Activated CD8-positive, alpha-beta T cell treated with anti-CD3 and anti-CD28 coated beads for 36 hours (primary cell): ENCODE results near the gene LDAF1. TPM values are rescaled to one million over a fixed set of nuclear protein-coding genes. Genes with fewer than 3 reads are reported as not detected.
A peak's percentile ranks its signal among the peaks of the same experiment; 100 is the strongest.

ENCODE experiments used
- ATAC-seq: fragments of 200-7000 bp; cut with Tn5 transposase; one replicate; pipeline ENCODE4 v1.10.0; 2021; ENCODE audit warnings: mild to moderate bottlenecking, moderate library complexity
- CTCF ChIA-PET: fragments of 350-600 bp; sonication (Branson Sonifier 250); formaldehyde crosslinking; loops from one replicate; lab custom pipeline; 2021; ENCODE audit warnings: antibody characterized with exemption; lab: Charles Lee
- POLR2A ChIA-PET: fragments of 350-600 bp; sonication (Branson Sonifier 250); formaldehyde crosslinking; loops from one replicate; lab custom pipeline; 2021; ENCODE audit warnings: antibody characterized with exemption; lab: Charles Lee
- DNase-seq: peaks from one replicate; pipeline ENCODE4 v3.0.0-alpha.2; 2020
- H3K27ac Mint-ChIP-seq: one replicate; pipeline ENCODE4 v1.8.0; 2021; ENCODE audit warnings: mild to moderate bottlenecking, mixed read lengths
- H3K27me3 Mint-ChIP-seq: one replicate; pipeline ENCODE4 v1.8.0; 2021; ENCODE audit warnings: mixed read lengths
- H3K36me3 Mint-ChIP-seq: one replicate; pipeline ENCODE4 v1.8.0; 2021; ENCODE audit warnings: low read depth, mixed read lengths
- H3K4me1 Mint-ChIP-seq: one replicate; pipeline ENCODE4 v1.8.0; 2021; ENCODE audit warnings: low read depth, mixed read lengths
- H3K4me3 Mint-ChIP-seq: one replicate; pipeline ENCODE4 v1.8.0; 2021; ENCODE audit warnings: mild to moderate bottlenecking, moderate library complexity, mixed read lengths
- H3K9me3 Mint-ChIP-seq: one replicate; pipeline ENCODE4 v1.8.0; 2021; ENCODE audit warnings: mixed read lengths
- CTCF ChIP-seq: fragments of 200-600 bp; IDR thresholded peaks from one replicate; pipeline ENCODE4 v1.8.0; 2022; ENCODE audit warnings: antibody characterized with exemption, mild to moderate bottlenecking
- intact Hi-C: fragments of 100-400 bp; cut with micrococcal nuclease; formaldehyde crosslinking; loops from one replicate; pipeline ENCODE4 v1.10.0; 2022
- total RNA-seq, 2 experiments: library from RNA; stranded (reverse); gene quantifications; one replicate each; pipeline ENCODE4 v1.2.3, GENCODE V29; 2021

LDAF1 gene
- total RNA-seq, 2 experiments from 2014 or later = 10.3 to 12.6 TPM

DNA sequence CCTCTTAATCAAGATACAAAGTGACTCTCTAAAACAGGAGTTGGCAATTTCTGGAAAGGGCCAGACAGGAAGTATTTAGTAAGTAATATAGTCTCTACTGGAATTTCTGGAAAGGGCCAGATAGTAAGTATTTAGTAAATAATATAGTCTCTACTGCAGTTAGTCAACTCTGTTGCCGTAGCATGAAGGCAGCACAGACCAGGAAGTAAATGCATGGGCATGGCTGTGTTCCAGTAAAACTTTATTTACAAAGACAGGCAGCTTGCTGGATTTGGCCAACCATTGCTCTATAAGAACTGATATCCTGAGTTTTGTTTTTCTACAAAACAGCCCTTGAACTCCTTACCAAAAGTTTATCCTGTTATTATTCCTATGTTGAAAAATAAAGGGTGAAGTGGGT is 16.9 kb downstream of the LDAF1 start:
- H3K9me3 Mint-ChIP-seq = no peaks in the 10 kb centered on the region
- H3K4me3 Mint-ChIP-seq = no peak overlapping the region
- peaks cover 41% of the 10 kb centered on the region for H3K36me3 Mint-ChIP-seq
- no peaks in the 10 kb centered on the region for H3K4me1 Mint-ChIP-seq
- H3K27me3 Mint-ChIP-seq = no peaks in the 10 kb centered on the region
- H3K27ac Mint-ChIP-seq = no peak overlapping the region
- ATAC-seq = no peak
- CTCF ChIA-PET = no interaction called here
- no peak for TF ChIP-seq CTCF
- POLR2A ChIA-PET = no interaction called here
- no peak for DNase-seq
- intact Hi-C loops = no loop called here

DNA sequence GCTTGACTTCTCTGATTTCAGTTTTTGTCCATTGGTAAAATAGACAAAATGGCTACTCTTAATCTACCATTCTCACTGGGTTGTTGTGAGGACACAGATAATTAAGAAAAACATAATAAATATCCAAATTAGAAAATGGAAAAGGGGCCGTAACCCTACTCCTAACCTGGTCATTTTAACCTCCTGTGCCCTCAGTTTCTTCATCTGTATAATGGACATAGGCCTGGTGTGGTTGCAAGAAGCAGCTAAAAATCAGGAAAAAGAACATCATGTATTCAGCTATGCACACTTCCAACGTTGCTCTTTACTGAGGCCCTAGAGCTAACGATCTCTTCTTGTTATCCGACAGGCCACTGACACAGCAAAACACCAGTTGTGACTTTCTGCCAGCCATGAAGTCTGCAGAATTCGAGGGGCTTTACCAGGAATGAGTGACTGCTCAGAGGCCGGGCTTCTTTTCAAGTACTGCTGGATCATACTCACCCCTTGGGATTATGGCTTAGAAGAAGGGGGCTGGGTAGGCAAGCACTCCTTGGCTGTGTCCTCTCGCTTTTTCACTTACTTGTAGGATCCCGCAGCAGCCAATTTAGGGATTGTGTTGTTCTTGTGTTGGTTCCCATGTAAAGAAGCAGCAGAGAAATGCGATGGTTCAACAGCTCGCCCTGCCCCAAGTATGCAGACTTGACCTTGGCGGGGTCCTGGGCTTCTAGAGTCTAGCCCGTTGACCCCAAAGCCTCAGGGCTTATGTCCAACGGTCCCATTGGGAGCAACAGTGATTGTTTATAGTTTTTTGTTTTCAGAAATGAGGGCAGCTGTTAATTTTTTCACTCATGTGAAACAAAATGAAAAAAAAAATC is 20.9 kb downstream of the LDAF1 start:
- Mint-ChIP-seq H3K27me3 (no peaks in the 10 kb centered on the region), H3K27ac (no peak overlapping the region), H3K9me3 (peaks cover 2% of the 10 kb centered on the region), H3K36me3 (peaks cover 49% of the 10 kb centered on the region), H3K4me1 (peaks cover under 1% of the 10 kb centered on the region), H3K4me3 (no peak overlapping the region)
- intact Hi-C loops = no loop called here
- CTCF ChIA-PET = interaction anchor here (3.0 kb wide), 1 partner anchor 10 kb away, joined by 13 read pairs; no protein-coding TSS in a partner anchor
- POLR2A ChIA-PET = no interaction called here
- no peak for TF ChIP-seq CTCF
- DNase-seq (no peak), ATAC-seq (no peak)

DNA sequence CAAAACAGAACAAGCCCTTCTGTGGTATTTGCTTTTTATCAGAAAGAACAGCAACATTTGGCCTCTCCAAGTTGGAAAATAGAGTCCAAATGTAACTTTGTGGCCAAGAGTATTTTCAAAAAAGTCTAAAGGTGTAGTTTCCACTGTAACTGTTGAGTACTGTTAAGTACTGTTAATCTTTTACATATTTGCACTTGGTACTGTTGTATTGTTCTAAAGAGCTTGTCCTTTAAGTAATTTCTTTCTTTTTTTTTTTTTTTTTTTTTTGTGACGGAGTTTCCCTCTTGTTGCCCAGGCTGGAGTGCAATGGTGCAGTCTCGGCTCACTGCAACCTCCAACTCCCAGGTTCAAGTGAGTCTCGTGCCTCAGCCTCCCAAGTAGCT is 21.5 kb downstream of the LDAF1 start:
- Mint-ChIP-seq H3K27me3 (no peaks in the 10 kb centered on the region), H3K27ac (no peak overlapping the region), H3K4me3 (no peak overlapping the region), H3K36me3 (peaks cover 48% of the 10 kb centered on the region), H3K4me1 (peaks cover 7% of the 10 kb centered on the region), H3K9me3 (peaks cover 8% of the 10 kb centered on the region)
- TF ChIP-seq CTCF = no peak
- CTCF ChIA-PET = no interaction called here
- POLR2A ChIA-PET = no interaction called here
- no peak for DNase-seq
- ATAC-seq = no peak
- intact Hi-C loops = loop anchor here (10.0 kb wide), 2 partner anchors 125 to 385 kb away; no protein-coding TSS in a partner anchor

- H3K36me3 Mint-ChIP-seq = peaks cover 34% of the 10 kb centered on the region
- POLR2A ChIA-PET = no interaction called here
- peaks cover 13% of the 10 kb centered on the region for H3K9me3 Mint-ChIP-seq
- no peak for TF ChIP-seq CTCF
- CTCF ChIA-PET = no interaction called here
- H3K4me1 Mint-ChIP-seq = peaks cover 15% of the 10 kb centered on the region
- intact Hi-C loops = loop anchor here (10.0 kb wide), 2 partner anchors 121 to 381 kb away; no protein-coding TSS in a partner anchor
- ATAC-seq = no peak
- no peaks in the 10 kb centered on the region for H3K27me3 Mint-ChIP-seq
- no peak for DNase-seq
- no peak overlapping the region for H3K4me3 Mint-ChIP-seq
- no peak overlapping the region for H3K27ac Mint-ChIP-seq
These were observed 25.5 kb downstream of the LDAF1 start for GRCh38 chr16:21183995-21184394.

DNA sequence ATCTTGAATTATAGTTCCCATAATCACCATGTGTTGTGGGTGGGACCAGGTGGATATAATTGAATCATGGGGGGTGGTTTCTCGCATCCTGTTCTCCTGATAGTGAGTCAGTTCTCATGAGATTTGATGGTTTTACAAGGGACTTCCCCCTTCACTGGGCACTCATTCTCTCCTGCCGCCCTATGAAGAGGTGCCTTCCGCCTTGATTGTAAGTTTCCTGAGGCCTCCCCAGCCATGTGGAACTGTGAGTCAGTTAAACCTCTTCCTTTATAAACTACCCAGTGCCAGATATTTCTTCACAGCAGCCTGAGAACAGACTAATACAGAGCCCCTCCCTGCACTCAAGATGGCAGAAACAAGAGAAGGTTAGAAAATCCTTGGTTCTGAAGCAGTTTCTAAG is 26.4 kb downstream of the LDAF1 start:
- ChIA-PET POLR2A (interaction anchor here (0.8 kb wide), 1 partner anchor 7 kb away, joined by 3 read pairs; no protein-coding TSS in a partner anchor), CTCF (interaction anchor here (1.5 kb wide), 1 partner anchor 116 kb away, joined by 4 read pairs; no protein-coding TSS in a partner anchor)
- peak; percentile 84 for ATAC-seq
- intact Hi-C loops = loop anchor here (10.0 kb wide), 2 partner anchors 120 to 380 kb away; no protein-coding TSS in a partner anchor
- Mint-ChIP-seq H3K27ac (peak overlapping the region; percentile 25), H3K9me3 (peaks cover 13% of the 10 kb centered on the region), H3K27me3 (peaks cover 2% of the 10 kb centered on the region), H3K36me3 (peaks cover 27% of the 10 kb centered on the region), H3K4me3 (no peak overlapping the region), H3K4me1 (peaks cover 15% of the 10 kb centered on the region)
- peak; percentile 61 for DNase-seq
- TF ChIP-seq CTCF = no peak
